ENCODE measurements around the gene SS18L1. TPM values are rescaled to one million over a fixed set of nuclear protein-coding genes. Genes with fewer than 3 reads are reported as not detected.

The SS18L1 gene
- total and polyA plus RNA-seq, 2 experiments from 2014 or later: 6.5 to 32.6 TPM

GRCh38 chr20:62228982-62229545, 85.5 kb downstream of the SS18L1 start (continued):
- TF ChIP-seq ETS1 (IDR thresholded peaks at IDR 0.05): no peak

GRCh38 chr20:62229667-62230066, 86.1 kb downstream of the SS18L1 start:
- Mint-ChIP-seq H3K9me3 (no peaks in the 10 kb centered on the region), H3K4me1 (peaks cover 6% of the 10 kb centered on the region), H3K36me3 (ENCODE audit: low read depth) (no peaks in the 10 kb centered on the region; the same call in 2 of the 3 replicates), H3K4me3 (no peak overlapping the region), H3K27ac (no peak overlapping the region), H3K27me3 (ENCODE audit: insufficient read depth, low read depth, poor library complexity) (peaks cover 2% of the 10 kb centered on the region)
- Histone ChIP-seq H3K4me3 (no peak overlapping the region), H3K36me3 (ENCODE audit: insufficient read depth) (no peaks in the 10 kb centered on the region), H3K27me3 (ENCODE audit: insufficient read depth) (no peaks in the 10 kb centered on the region), H3K27ac (ENCODE audit: low read depth) (no peak overlapping the region), H2AFZ (no peak overlapping the region), H3K4me2 (no peak overlapping the region), H4K20me1 (replicated peaks; ENCODE audit: insufficient read depth) (no peaks in the 10 kb centered on the region), H3K79me2 (replicated peaks; ENCODE audit: insufficient read depth) (no peaks in the 10 kb centered on the region), H3F3A (replicated peaks; ENCODE audit: low read depth) (no peaks in the 10 kb centered on the region), H3K9me2 (ENCODE audit: insufficient read depth) (no peaks in the 10 kb centered on the region), H3K4me1 (ENCODE audit: insufficient read depth) (no peaks in the 10 kb centered on the region)
- ATAC-seq (no peak), DNase-seq (ENCODE audit: low spot score) (no peak)
- no peak for TF ChIP-seq EZH2 (IDR thresholded peaks at IDR 0.05; ENCODE audit: low read depth, unreplicated experiment)
- TF ChIP-seq POLR2AphosphoS5 (IDR thresholded peaks at IDR 0.05; ENCODE audit: low read depth): no peak
- no peak for TF ChIP-seq CTCF (conservative IDR thresholded peaks at IDR 0.05; ENCODE audit: low read depth in 2 of 2)
- no peak for TF ChIP-seq JUNB (IDR thresholded peaks at IDR 0.05; ENCODE audit: unreplicated experiment)
- no peak for TF ChIP-seq ETS1 (IDR thresholded peaks at IDR 0.05)
- TF ChIP-seq ZNF114 (CRISPR knock-in tag; IDR thresholded peaks at IDR 0.05): no peak
- TF ChIP-seq STAT1 (IDR thresholded peaks at IDR 0.05; ENCODE audit: unreplicated experiment): no peak
- no peak for TF ChIP-seq EZH2phosphoT487 (IDR thresholded peaks at IDR 0.05; ENCODE audit: unreplicated experiment)
- TF ChIP-seq CREB1 (CRISPR knock-in tag; IDR thresholded peaks at IDR 0.05; ENCODE audit: low read depth): no peak
- TF ChIP-seq REST (IDR thresholded peaks at IDR 0.05; ENCODE audit: unreplicated experiment): no peak
